HEK293T (cell line): ENCODE data around the gene FBP2.
"Not testable (repeated sequence)": the region's sequence is repeated elsewhere in the genome, so short reads cannot be mapped to it uniquely, and the experiment has no call there.

ENCODE experiments used
- CTCF ChIA-PET: fragments of 350-600 bp; formaldehyde crosslinking; extraction: SDS; loops from one replicate; lab custom pipeline; 2021; ENCODE audit warnings: antibody characterized with exemption, inconsistent platforms; lab: Yijun Ruan, JAX
- POLR2A ChIA-PET: fragments of 350-600 bp; formaldehyde crosslinking; extraction: SDS; loops from one replicate; lab custom pipeline; 2020; ENCODE audit warnings: antibody characterized with exemption, inconsistent platforms; lab: Yijun Ruan, JAX
- DNase-seq: peaks from one replicate; pipeline ENCODE4 v3.0.0; 2012; ENCODE audit warnings: mixed read lengths; ENCODE audit errors: extremely low spot score
- ARNT ChIP-seq: fragments of 450-650 bp; IDR thresholded peaks from 2 replicates; pipeline ENCODE4 v1.6.1; 2017; ENCODE audit warnings: mild to moderate bottlenecking
- BHLHE40 ChIP-seq: fragments of 450-650 bp; IDR thresholded peaks from 2 replicates; pipeline ENCODE4 v1.6.1; 2016; ENCODE audit warnings: mild to moderate bottlenecking, moderate library complexity, borderline replicate concordance
- CTBP1 ChIP-seq: fragments of 450-650 bp; IDR thresholded peaks from 2 replicates; pipeline ENCODE4 v1.6.1; 2016; ENCODE audit warnings: borderline replicate concordance
- ELF4 ChIP-seq: fragments of 450-650 bp; IDR thresholded peaks from 2 replicates; pipeline ENCODE4 v1.6.1; 2017; ENCODE audit warnings: antibody characterized with exemption
- FOXA1 ChIP-seq: fragments of 450-650 bp; IDR thresholded peaks from 2 replicates; pipeline ENCODE4 v1.6.1; 2016; ENCODE audit warnings: mild to moderate bottlenecking
- FOXK2 ChIP-seq: fragments of 450-650 bp; IDR thresholded peaks from 2 replicates; pipeline ENCODE4 v1.6.1; 2016; ENCODE audit warnings: mild to moderate bottlenecking
- FOXM1 ChIP-seq: fragments of 450-650 bp; IDR thresholded peaks from 2 replicates; pipeline ENCODE4 v1.6.1; 2017; ENCODE audit warnings: mild to moderate bottlenecking, borderline replicate concordance
- HDGF ChIP-seq: fragments of 450-650 bp; IDR thresholded peaks from 2 replicates; pipeline ENCODE4 v1.6.1; 2017; ENCODE audit warnings: antibody characterized with exemption, borderline replicate concordance
- L3MBTL2 ChIP-seq: fragments of 450-650 bp; conservative IDR thresholded peaks from 2 replicates; pipeline ENCODE4 v1.6.1; 2016; ENCODE audit warnings: mild to moderate bottlenecking
- LEF1 ChIP-seq: fragments of 450-650 bp; IDR thresholded peaks from 2 replicates; pipeline ENCODE4 v1.6.1; 2017; ENCODE audit warnings: mild to moderate bottlenecking, borderline replicate concordance
- NFRKB ChIP-seq: fragments of 450-650 bp; IDR thresholded peaks from 2 replicates; pipeline ENCODE4 v1.6.1; 2016; ENCODE audit warnings: mild to moderate bottlenecking, moderate library complexity
- PKNOX1 ChIP-seq: fragments of 450-650 bp; IDR thresholded peaks from 2 replicates; pipeline ENCODE4 v1.6.1; 2016
- SP1 ChIP-seq: fragments of 450-650 bp; IDR thresholded peaks from 2 replicates; pipeline ENCODE4 v1.6.1; 2017
- SUZ12 ChIP-seq: fragments of 450-650 bp; IDR thresholded peaks from 2 replicates; pipeline ENCODE4 v1.6.1; 2016; ENCODE audit warnings: mild to moderate bottlenecking
- TARDBP ChIP-seq: fragments of 450-650 bp; IDR thresholded peaks from 2 replicates; pipeline ENCODE4 v1.6.1; 2016
- ZNF384 ChIP-seq: fragments of 450-650 bp; IDR thresholded peaks from 2 replicates; pipeline ENCODE4 v1.6.1; 2016

The FBP2 gene

GRCh38 chr9:94602666-94603065 lies 9.0 kb upstream of the FBP2 start:
- ChIA-PET CTCF (interaction anchor here (1.0 kb wide), 1 partner anchor 48 kb away, joined by 3 read pairs; the partner anchor contains the start of gene PCAT7), POLR2A (no interaction called here)
- TF ChIP-seq ZNF384 (no peak), ELF4 (no peak), FOXA1 (no peak), LEF1 (no peak), CTBP1 (no peak), PKNOX1 (no peak), FOXK2 (no peak), L3MBTL2 (no peak)
- DNase-seq, result no peak

DNA sequence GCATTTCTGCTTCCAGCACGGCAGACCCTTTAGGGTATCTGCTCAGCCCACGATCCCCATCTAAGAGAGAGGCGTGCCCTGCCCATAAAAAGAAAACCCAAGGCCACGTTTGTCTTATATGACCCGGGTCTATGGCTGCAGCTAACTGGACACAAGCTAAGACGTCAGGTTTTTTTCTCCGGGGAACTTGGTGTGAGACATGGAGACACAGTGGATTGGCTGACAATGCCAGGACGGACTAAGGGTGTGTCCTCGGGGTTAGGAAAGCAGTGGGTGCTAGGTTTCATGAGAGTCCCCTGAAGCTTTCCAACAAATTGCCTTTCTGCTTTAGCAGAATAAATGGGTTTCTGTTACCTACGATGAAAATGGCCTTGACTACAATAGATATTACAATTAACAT lies 7.1 kb upstream of the FBP2 start:
- CTCF ChIA-PET, result no interaction called here
- TF ChIP-seq SP1 (no peak), PKNOX1 (no peak), BHLHE40 (no peak), ELF4 (no peak), TARDBP (no peak), SUZ12 (no peak), ZNF384 (no peak), FOXK2 (no peak), FOXA1 (no peak), LEF1 (no peak), HDGF (no peak), CTBP1 (no peak)
- POLR2A ChIA-PET, result no interaction called here
- no peak for DNase-seq

DNA sequence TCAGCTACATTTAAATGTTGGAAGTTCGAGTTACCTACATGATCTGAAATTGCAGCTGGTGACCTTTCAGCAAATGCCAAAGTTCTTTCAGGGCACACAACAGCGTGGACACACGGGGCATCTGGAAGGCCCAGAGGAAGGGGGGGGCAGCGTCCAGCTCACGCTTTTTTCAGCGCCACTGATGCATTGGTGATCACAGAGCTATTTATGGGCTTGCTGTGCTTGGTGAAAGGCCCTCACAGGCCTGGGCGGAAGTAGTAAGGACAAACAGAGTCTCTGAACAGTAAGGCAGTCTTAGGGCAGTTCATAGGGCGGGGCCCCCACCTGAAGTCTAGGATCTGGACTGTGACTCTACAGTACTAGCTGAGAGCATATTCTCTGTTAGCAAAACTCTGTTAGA lies 6.6 kb upstream of the FBP2 start:
- CTCF ChIA-PET, result no interaction called here
- TF ChIP-seq SP1 (no peak), ELF4 (no peak), ZNF384 (no peak), HDGF (no peak), LEF1 (no peak), TARDBP (no peak), FOXM1 (no peak), L3MBTL2 (no peak), FOXA1 (no peak), FOXK2 (no peak)
- POLR2A ChIA-PET, result no interaction called here
- no peak for DNase-seq

DNA sequence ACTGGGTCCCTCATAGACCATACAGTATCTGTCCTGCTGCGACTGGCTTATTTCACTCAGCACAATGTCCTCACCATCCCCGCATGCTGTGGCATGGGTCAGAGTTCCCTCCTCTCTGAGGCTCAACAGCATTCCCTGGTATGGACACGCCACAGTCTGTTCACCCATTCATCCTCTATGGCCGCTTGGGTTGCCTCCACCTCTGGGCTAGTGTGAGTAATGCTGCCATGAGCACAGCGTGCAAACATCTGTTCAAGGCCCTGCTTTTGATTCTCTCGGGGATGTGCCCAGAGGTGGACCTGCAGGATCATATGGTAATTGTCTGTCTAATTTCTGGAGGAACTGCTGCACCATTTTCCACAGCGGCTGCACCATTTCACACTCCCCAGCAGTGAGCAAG lies 5.5 kb upstream of the FBP2 start:
- ChIA-PET POLR2A (no interaction called here), CTCF (no interaction called here)
- no peak for TF ChIP-seq LEF1
- no peak for TF ChIP-seq ZNF384
- TF ChIP-seq FOXA1, result no peak
- no peak for TF ChIP-seq BHLHE40
- TF ChIP-seq CTBP1, result no peak
- no peak for TF ChIP-seq SP1
- no peak for TF ChIP-seq ELF4
- DNase-seq, result no peak

DNA sequence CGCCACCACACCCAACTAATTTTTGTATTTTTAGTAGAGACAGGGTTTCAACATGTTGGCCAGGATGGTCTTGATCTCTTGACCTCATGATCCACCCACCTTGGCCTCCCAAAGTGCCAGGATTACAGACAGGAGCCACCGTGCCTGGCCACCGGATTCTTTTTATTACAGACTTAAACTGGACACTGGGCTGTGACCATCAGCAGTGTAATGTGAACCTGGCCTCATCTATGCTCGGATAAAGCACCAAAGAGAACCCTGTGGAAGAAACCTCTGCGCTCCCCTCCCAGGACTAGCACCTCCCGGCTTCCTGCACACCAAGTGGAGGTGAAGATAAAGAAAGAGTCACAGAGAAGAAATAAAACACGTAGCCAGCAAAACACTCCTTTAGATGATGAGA lies 941 bp downstream of the FBP2 start:
- DNase-seq, POLR2A ChIA-PET: not testable (repeated sequence)
- CTCF ChIA-PET, result interaction anchor here (0.6 to 1.0 kb wide), 2 partner anchors 11 to 38 kb away, joined by 3 to 4 read pairs; no protein-coding TSS in a partner anchor

- POLR2A ChIA-PET, result no interaction called here
- CTCF ChIA-PET, result interaction anchor here (1.0 kb wide), 1 partner anchor 12 kb away, joined by 3 read pairs; no protein-coding TSS in a partner anchor
These were observed 1.7 kb downstream of the FBP2 start for GRCh38 chr9:94591876-94592275.

GRCh38 chr9:94591046-94591545 lies 2.5 kb downstream of the FBP2 start:
- CTCF ChIA-PET, POLR2A ChIA-PET, DNase-seq: not testable (repeated sequence)

More at GRCh38 chr9:94591876-94592275, 1.7 kb downstream of the FBP2 start:
- no peak for DNase-seq
- TF ChIP-seq L3MBTL2, result no peak
- TF ChIP-seq SP1, result no peak
- TF ChIP-seq FOXM1, result no peak
- no peak for TF ChIP-seq FOXA1

GRCh38 chr9:94588681-94589080 lies 4.9 kb downstream of the FBP2 start:
- ChIA-PET CTCF (interaction anchor here (0.6 kb wide), 1 partner anchor 132 kb away, joined by 3 read pairs; no protein-coding TSS in a partner anchor), POLR2A (no interaction called here)
- DNase-seq, result no peak
- TF ChIP-seq SP1 (no peak), PKNOX1 (no peak), BHLHE40 (no peak), FOXA1 (no peak), ARNT (no peak), HDGF (no peak), CTBP1 (no peak), NFRKB (no peak), TARDBP (no peak), FOXK2 (no peak), ELF4 (no peak), ZNF384 (no peak), FOXM1 (no peak), SUZ12 (no peak), LEF1 (no peak), L3MBTL2 (no peak)
